GM18507 (cell line): ENCODE results near the gene FGF12.

Experiments used
- DNase-seq: peaks from one replicate; pipeline ENCODE4 v3.0.0; 2011; ENCODE audit warnings: low read depth; ENCODE audit not compliant: insufficient read length; ENCODE audit errors: extremely low spot score
- FAIRE-seq: peaks from 2 replicates; lab custom pipeline; 2011; peaks lifted over from hg19 to GRCh38; lab: Jason Lieb, UNC

FGF12 gene

GRCh38 chr3:192435241-192435640 lies 292.1 kb downstream of the FGF12 start:
- no peak for FAIRE-seq
- no peak for DNase-seq

- FAIRE-seq (no peak), DNase-seq (no peak)
Observed at GRCh38 chr3:192434186-192434585, 293.2 kb downstream of the FGF12 start.

- FAIRE-seq (no peak), DNase-seq (no peak)
Observed at GRCh38 chr3:192433704-192434103, 293.6 kb downstream of the FGF12 start.

GRCh38 chr3:192422997-192423342 lies 304.4 kb downstream of the FGF12 start:
- FAIRE-seq = no peak
- DNase-seq = no peak

GRCh38 chr3:192422321-192422996 lies 304.9 kb downstream of the FGF12 start:
- FAIRE-seq = no peak
- no peak for DNase-seq

- DNase-seq (no peak), FAIRE-seq (no peak)
Observed at GRCh38 chr3:192419312-192419711, 308.0 kb downstream of the FGF12 start.

GRCh38 chr3:192417559-192418055 lies 309.7 kb downstream of the FGF12 start:
- no peak for DNase-seq
- FAIRE-seq = no peak

GRCh38 chr3:192417017-192417416 lies 310.3 kb downstream of the FGF12 start:
- DNase-seq (no peak), FAIRE-seq (no peak)

GRCh38 chr3:192413461-192413860 lies 313.9 kb downstream of the FGF12 start:
- DNase-seq (no peak), FAIRE-seq (no peak)

- FAIRE-seq (no peak), DNase-seq (no peak)
Observed at GRCh38 chr3:192410684-192410960, 316.7 kb downstream of the FGF12 start.

- no peak for DNase-seq
- FAIRE-seq = no peak
Observed at GRCh38 chr3:192409838-192410683, 317.3 kb downstream of the FGF12 start.

- DNase-seq (peak; percentile 5), FAIRE-seq (no peak)
Observed at GRCh38 chr3:192409201-192409837, 318.0 kb downstream of the FGF12 start.

- FAIRE-seq (no peak), DNase-seq (no peak)
Observed at GRCh38 chr3:192408647-192409200, 318.6 kb downstream of the FGF12 start.

GRCh38 chr3:192408007-192408646 lies 319.2 kb downstream of the FGF12 start:
- no peak for FAIRE-seq
- DNase-seq = no peak

GRCh38 chr3:192399767-192400166 lies 327.6 kb downstream of the FGF12 start:
- FAIRE-seq (no peak), DNase-seq (no peak)

- DNase-seq = no peak
- no peak for FAIRE-seq
Observed at GRCh38 chr3:192397012-192397411, 330.3 kb downstream of the FGF12 start.

- FAIRE-seq (no peak), DNase-seq (no peak)
Observed at GRCh38 chr3:192395506-192395905, 331.8 kb downstream of the FGF12 start.

GRCh38 chr3:192392986-192393385 lies 334.4 kb downstream of the FGF12 start:
- no peak for DNase-seq
- FAIRE-seq = no peak

- DNase-seq (no peak), FAIRE-seq (no peak)
Observed at GRCh38 chr3:192382861-192383260, 344.5 kb downstream of the FGF12 start.

- DNase-seq = no peak
Observed at GRCh38 chr3:192373586-192373985, 353.8 kb downstream of the FGF12 start.

More at GRCh38 chr3:192373586-192373985, 353.8 kb downstream of the FGF12 start:
- no peak for FAIRE-seq
